Vagina (tissue), 2 donors: ENCODE measurements around the gene ANO9. TPM values are rescaled to one million over a fixed set of nuclear protein-coding genes. Genes with fewer than 3 reads are reported as not detected.
"Not testable (repeated sequence)": the region's sequence is repeated elsewhere in the genome, so short reads cannot be mapped to it uniquely, and the experiment has no call there.

Experiments
- DNase-seq, 2 donors: peaks; one replicate each; pipeline ENCODE4 v3.0.0-alpha.2; 2017; ENCODE audit errors: extremely low spot score in 2 of 2
- H3K27ac ChIP-seq: fragments of 200-600 bp; sonication (generic); one replicate; pipeline ENCODE4 v1.5.1; 2019
- H3K27me3 ChIP-seq: fragments of 200-600 bp; sonication (generic); one replicate; pipeline ENCODE4 v1.5.1; 2019
- H3K36me3 ChIP-seq, 2 donors: fragments of 200-600 bp; sonication (generic); one replicate each; pipeline ENCODE4 v1.5.1; 2017 to 2019
- H3K4me1 ChIP-seq: fragments of 200-600 bp; sonication (generic); one replicate; pipeline ENCODE4 v1.5.1; 2019
- H3K4me3 ChIP-seq, 2 donors: fragments of 200-600 bp; sonication (generic); 1 replicate in 1 of 2; 2 replicates in 1 of 2; pipeline ENCODE4 v1.5.1; 2016 to 2019
- H3K9me3 ChIP-seq: fragments of 200-600 bp; sonication (generic); one replicate; pipeline ENCODE4 v1.5.1; 2019
- POLR2A ChIP-seq, 2 donors: fragments of 450-650 bp; IDR thresholded peaks; one replicate each; pipeline ENCODE4 v1.6.1; 2017; ENCODE audit warnings: antibody characterized with exemption in 2 of 2, mild to moderate bottlenecking in 2 of 2, moderate library complexity in 2 of 2
- POLR2AphosphoS5 ChIP-seq, 2 donors: sonication (generic); formaldehyde crosslinking; IDR thresholded peaks; one replicate each; pipeline ENCODE4 v1.9.0; 2017; ENCODE audit warnings: antibody characterized with exemption in 2 of 2, mild to moderate bottlenecking in 2 of 2, low read depth in 1 of 2; ENCODE audit not compliant: insufficient read depth in 1 of 2
- intact Hi-C: fragments of 100-400 bp; cut with DNase I; formaldehyde crosslinking; loops from one replicate; pipeline ENCODE4 v1.15.1; 2023
- total RNA-seq: library from RNA; depleted of rRNA; stranded (reverse); fragments of >200 nt; gene quantifications from one replicate; pipeline ENCODE4 v1.2.3, GENCODE V29; 2016
- TF ChIP-seq, protein P1 (sequence below), 3 experiments: fragments of 450-650 bp in 2 of 3; fragments of 200-600 bp in 1 of 3; sonication (generic) in 1 of 3; IDR thresholded peaks; one replicate each; pipeline ENCODE4 v1.5.1; 2017 to 2019; ENCODE audit warnings: antibody characterized with exemption in 3 of 3, mild to moderate bottlenecking in 2 of 3, moderate library complexity in 2 of 3

Gene ANO9
- total RNA-seq, 1 donor from 2014 or later: 12.0 TPM

DNA sequence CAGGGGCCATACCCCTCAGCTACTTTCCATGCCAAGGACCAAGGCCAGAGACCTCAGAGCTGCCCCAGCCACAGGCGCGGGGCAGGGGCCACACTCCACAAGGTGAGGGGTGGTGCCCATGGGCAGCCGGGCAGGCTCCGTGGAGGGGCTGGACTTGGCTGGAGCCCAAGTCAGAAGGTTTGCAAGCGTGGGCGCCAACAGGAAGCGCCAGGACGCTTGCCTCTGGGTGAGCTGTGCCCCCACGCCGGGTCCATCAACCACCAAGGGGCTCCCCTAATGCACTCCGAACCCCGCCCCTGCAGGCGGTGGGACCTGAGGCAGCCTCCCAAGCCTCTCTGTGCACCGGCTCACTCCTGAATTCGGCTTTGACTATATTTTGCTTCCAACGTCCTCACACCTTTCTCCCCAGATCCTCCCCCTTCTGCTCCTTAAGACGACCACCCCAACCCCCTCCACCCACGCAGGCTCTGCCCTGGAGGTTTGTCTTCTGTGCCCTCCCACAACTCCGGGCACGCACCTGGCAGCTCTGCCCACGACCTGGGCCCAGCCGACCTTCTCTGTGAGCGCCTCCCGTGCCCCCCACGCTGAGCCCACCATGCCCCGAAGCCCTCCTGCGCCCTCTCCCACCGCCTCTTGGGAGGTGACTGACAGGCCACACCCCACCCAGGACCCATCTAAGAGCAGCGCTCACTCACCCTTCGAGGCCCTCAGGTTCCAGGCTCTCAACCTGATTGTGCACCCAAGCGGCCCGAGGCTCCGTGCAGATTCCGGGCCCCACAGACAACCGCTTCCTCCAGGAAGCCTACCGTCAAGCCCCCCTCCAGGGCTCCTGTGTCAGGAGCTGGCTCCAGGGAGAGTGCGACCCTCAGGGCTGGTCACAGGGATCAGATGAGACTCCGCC, 50.4 kb downstream of the ANO9 start:
- H3K4me3 ChIP-seq: peak overlapping the region; percentile 26 to 45
- H3K36me3 ChIP-seq: no peaks in the 10 kb centered on the region
- no peak for DNase-seq
- H3K9me3 ChIP-seq: no peaks in the 10 kb centered on the region
- TF ChIP-seq, protein P1, sequence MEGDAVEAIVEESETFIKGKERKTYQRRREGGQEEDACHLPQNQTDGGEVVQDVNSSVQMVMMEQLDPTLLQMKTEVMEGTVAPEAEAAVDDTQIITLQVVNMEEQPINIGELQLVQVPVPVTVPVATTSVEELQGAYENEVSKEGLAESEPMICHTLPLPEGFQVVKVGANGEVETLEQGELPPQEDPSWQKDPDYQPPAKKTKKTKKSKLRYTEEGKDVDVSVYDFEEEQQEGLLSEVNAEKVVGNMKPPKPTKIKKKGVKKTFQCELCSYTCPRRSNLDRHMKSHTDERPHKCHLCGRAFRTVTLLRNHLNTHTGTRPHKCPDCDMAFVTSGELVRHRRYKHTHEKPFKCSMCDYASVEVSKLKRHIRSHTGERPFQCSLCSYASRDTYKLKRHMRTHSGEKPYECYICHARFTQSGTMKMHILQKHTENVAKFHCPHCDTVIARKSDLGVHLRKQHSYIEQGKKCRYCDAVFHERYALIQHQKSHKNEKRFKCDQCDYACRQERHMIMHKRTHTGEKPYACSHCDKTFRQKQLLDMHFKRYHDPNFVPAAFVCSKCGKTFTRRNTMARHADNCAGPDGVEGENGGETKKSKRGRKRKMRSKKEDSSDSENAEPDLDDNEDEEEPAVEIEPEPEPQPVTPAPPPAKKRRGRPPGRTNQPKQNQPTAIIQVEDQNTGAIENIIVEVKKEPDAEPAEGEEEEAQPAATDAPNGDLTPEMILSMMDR (IDR thresholded peaks at IDR 0.05): no peak
- no peak for TF ChIP-seq POLR2A (IDR thresholded peaks at IDR 0.05)
- TF ChIP-seq POLR2AphosphoS5 (IDR thresholded peaks at IDR 0.05; ENCODE audit: insufficient read depth in 1 of 2, low read depth in 1 of 2): no peak
- peak overlapping the region; percentile 56 for H3K27ac ChIP-seq
- no peaks in the 10 kb centered on the region for H3K27me3 ChIP-seq
- intact Hi-C loops: no loop called here
- peaks cover 14% of the 10 kb centered on the region for H3K4me1 ChIP-seq

DNA sequence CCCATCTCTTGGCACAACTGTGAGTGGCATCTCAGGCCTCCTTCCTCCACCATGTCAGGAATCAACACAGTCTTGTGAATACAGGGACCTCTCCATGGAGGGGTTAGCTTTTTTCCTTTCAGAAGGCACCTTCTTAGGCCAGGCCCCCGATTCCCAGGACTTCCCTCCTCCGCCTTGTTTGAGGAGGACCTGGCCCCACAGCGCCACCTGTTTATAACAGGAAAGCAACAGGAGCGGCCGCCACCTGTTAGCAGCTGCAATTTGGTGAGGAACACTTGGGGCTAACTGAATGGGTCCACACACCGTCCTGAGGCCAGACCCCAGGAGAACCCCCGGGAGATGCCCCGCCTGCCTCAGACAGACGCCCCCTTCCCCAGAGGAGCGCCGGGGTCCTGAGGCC, 51.6 kb downstream of the ANO9 start:
- TF ChIP-seq POLR2AphosphoS5 (IDR thresholded peaks at IDR 0.05; ENCODE audit: insufficient read depth in 1 of 2, low read depth in 1 of 2) (no peak), POLR2A (IDR thresholded peaks at IDR 0.05) (no peak)
- TF ChIP-seq, protein P1 (IDR thresholded peaks at IDR 0.05): no peak
- intact Hi-C loops: no loop called here
- Histone ChIP-seq H3K9me3 (no peaks in the 10 kb centered on the region), H3K36me3 (no peaks in the 10 kb centered on the region), H3K27ac (no peak overlapping the region), H3K27me3 (no peaks in the 10 kb centered on the region), H3K4me1 (peaks cover 5% of the 10 kb centered on the region), H3K4me3 (no peak overlapping the region)
- no peak for DNase-seq

DNA sequence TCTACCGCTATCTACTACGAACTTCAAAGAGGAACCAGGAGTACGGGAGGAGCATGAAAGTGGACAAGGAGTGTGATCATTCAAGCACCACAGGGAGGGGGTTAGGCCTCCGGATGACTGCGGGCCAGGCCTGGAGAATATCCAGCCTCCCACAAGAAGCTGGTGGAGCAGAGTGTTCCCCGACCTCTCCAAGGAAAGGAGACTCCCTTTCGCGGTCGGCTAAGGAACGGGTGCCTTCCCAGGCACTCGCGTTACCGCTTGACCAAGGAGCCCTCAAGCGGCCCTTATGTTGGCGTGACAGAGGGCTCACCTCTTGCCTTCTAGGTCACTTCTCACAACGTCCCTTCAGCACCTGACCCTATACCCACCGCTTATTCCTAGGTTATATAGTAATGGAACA, 52.4 kb downstream of the ANO9 start:
- H3K9me3 ChIP-seq, H3K36me3 ChIP-seq, H3K4me3 ChIP-seq, H3K4me1 ChIP-seq, intact Hi-C loops, DNase-seq, H3K27ac ChIP-seq, H3K27me3 ChIP-seq: not testable (repeated sequence)

- no peak for DNase-seq
- Histone ChIP-seq H3K9me3 (no peaks in the 10 kb centered on the region), H3K27ac (no peak overlapping the region), H3K36me3 (no peaks in the 10 kb centered on the region), H3K4me3 (no peak overlapping the region), H3K4me1 (no peaks in the 10 kb centered on the region), H3K27me3 (no peaks in the 10 kb centered on the region)
- intact Hi-C loops: no loop called here
- TF ChIP-seq POLR2A (IDR thresholded peaks at IDR 0.05) (no peak), POLR2AphosphoS5 (IDR thresholded peaks at IDR 0.05; ENCODE audit: insufficient read depth in 1 of 2, low read depth in 1 of 2) (no peak)
- TF ChIP-seq, protein P1 (IDR thresholded peaks at IDR 0.05): no peak
Observed at GRCh38 chr11:387193-387793, 54.5 kb downstream of the ANO9 start.

- Histone ChIP-seq H3K27me3 (no peaks in the 10 kb centered on the region), H3K27ac (no peak overlapping the region), H3K4me3 (no peak overlapping the region), H3K36me3 (no peaks in the 10 kb centered on the region), H3K9me3 (no peaks in the 10 kb centered on the region), H3K4me1 (no peaks in the 10 kb centered on the region)
- DNase-seq: no peak
- TF ChIP-seq, protein P1 (IDR thresholded peaks at IDR 0.05): no peak
- no peak for TF ChIP-seq POLR2AphosphoS5 (IDR thresholded peaks at IDR 0.05; ENCODE audit: insufficient read depth in 1 of 2, low read depth in 1 of 2)
- no peak for TF ChIP-seq POLR2A (IDR thresholded peaks at IDR 0.05)
- intact Hi-C loops: no loop called here
Observed at GRCh38 chr11:386483-386882, 55.3 kb downstream of the ANO9 start.
